SU-DHL-6 (cell line): ENCODE measurements around the gene DDAH2.

Experiments used
- H2AFZ ChIP-seq: fragments of 200-600 bp; sonication (generic); 2 replicates; pipeline ENCODE4 v1.6.1; 2014; ENCODE audit warnings: low read depth, mild to moderate bottlenecking, moderate library complexity, mixed read lengths, antibody characterized with exemption, low read length; ENCODE audit not compliant: severe bottlenecking
- H3F3A ChIP-seq: fragments of 200-600 bp; shearing (Covaris generic); 2 replicates; pipeline ENCODE4 v1.6.0; 2016; ENCODE audit warnings: antibody characterized with exemption, mild to moderate bottlenecking; ENCODE audit not compliant: insufficient read depth
- H3K27ac ChIP-seq: fragments of 200-600 bp; sonication (generic); 2 replicates; pipeline ENCODE4 v1.5.1; 2016; ENCODE audit warnings: low read depth, mild to moderate bottlenecking, low read length, moderate library complexity, mixed read lengths
- H3K27me3 ChIP-seq: fragments of 200-600 bp; sonication (generic), shearing (Covaris generic); 2 replicates; pipeline ENCODE4 v1.6.0; 2014; ENCODE audit warnings: mild to moderate bottlenecking, low read length
- H3K36me3 ChIP-seq: fragments of 200-600 bp; sonication (generic); 2 replicates; pipeline ENCODE4 v1.6.1; 2014; ENCODE audit warnings: mild to moderate bottlenecking, low read length, mixed read lengths
- H3K4me2 ChIP-seq: fragments of 300-600, 200-600 bp; shearing (Covaris generic), sonication (generic); 2 replicates; pipeline ENCODE4 v1.6.0; 2014; ENCODE audit warnings: low read length, low read depth, mild to moderate bottlenecking; ENCODE audit not compliant: poor library complexity, severe bottlenecking
- H3K4me3 ChIP-seq: fragments of 200-600 bp; sonication (generic); 2 replicates; pipeline ENCODE4 v1.5.1; 2014; ENCODE audit warnings: antibody characterized with exemption, low read length, mild to moderate bottlenecking, mixed read lengths; ENCODE audit not compliant: insufficient read depth, poor library complexity, severe bottlenecking
- H3K79me2 ChIP-seq: fragments of 200-600 bp; sonication (generic); 2 replicates; pipeline ENCODE4 v1.6.1; 2014; ENCODE audit warnings: mild to moderate bottlenecking, low read length, moderate library complexity; ENCODE audit not compliant: insufficient read depth
- H3K9ac ChIP-seq: fragments of 200-600 bp; sonication (generic); 2 replicates; pipeline ENCODE4 v1.7.0; 2014; ENCODE audit warnings: mild to moderate bottlenecking, low read length
- H3K9me2 ChIP-seq: fragments of 200-600 bp; sonication (generic); replicated peaks from 2 replicates; pipeline ENCODE4 v1.6.1; 2014; ENCODE audit warnings: low read length; ENCODE audit not compliant: insufficient read depth
- H3K9me3 ChIP-seq: fragments of 200-600 bp; sonication (generic); 2 replicates; pipeline ENCODE4 v1.6.1; 2014; ENCODE audit warnings: low read length, mixed read lengths; ENCODE audit not compliant: insufficient read depth
- H4K20me1 ChIP-seq: fragments of 200-600 bp; sonication (generic); 2 replicates; pipeline ENCODE4 v1.6.1; 2014; ENCODE audit warnings: low read depth, mild to moderate bottlenecking, antibody characterized with exemption, low read length, moderate library complexity, mixed read lengths
- CTCF ChIP-seq: fragments of 200-600 bp; sonication (generic); IDR thresholded peaks from one replicate; pipeline ENCODE4 v1.5.1; 2017; ENCODE audit warnings: antibody characterized with exemption, mild to moderate bottlenecking, low read length, moderate library complexity; ENCODE audit not compliant: insufficient read depth, poor library complexity, severe bottlenecking
- EZH2phosphoT487 ChIP-seq: fragments of 200-600 bp; sonication (generic), shearing (Covaris generic); conservative IDR thresholded peaks from 2 replicates; pipeline ENCODE4 v1.6.1; 2018; ENCODE audit warnings: mild to moderate bottlenecking, antibody characterized with exemption, low read length, moderate library complexity, mixed read lengths

DDAH2 gene

GRCh38 chr6:31775184-31775583 lies 46.1 kb upstream of the DDAH2 start:
- Histone ChIP-seq H3K27ac (no peak overlapping the region), H3K4me3 (no peak overlapping the region), H3K9me3 (no peaks in the 10 kb centered on the region), H3K79me2 (no peaks in the 10 kb centered on the region), H3F3A (no peaks in the 10 kb centered on the region; the same call in 1 of the 2 replicates), H3K4me2 (no peak overlapping the region), H4K20me1 (no peaks in the 10 kb centered on the region), H2AFZ (no peak overlapping the region), H3K36me3 (no peaks in the 10 kb centered on the region), H3K9ac (no peak overlapping the region), H3K27me3 (no peaks in the 10 kb centered on the region), H3K9me2 (no peaks in the 10 kb centered on the region)
- TF ChIP-seq CTCF (no peak), EZH2phosphoT487 (no peak)

- no peaks in the 10 kb centered on the region for H3K9me3 ChIP-seq
- no peak overlapping the region for H3K9ac ChIP-seq
- no peaks in the 10 kb centered on the region for H4K20me1 ChIP-seq
- no peak for TF ChIP-seq EZH2phosphoT487
- no peak for TF ChIP-seq CTCF
- no peak overlapping the region for H3K4me2 ChIP-seq
- no peak overlapping the region for H3K27ac ChIP-seq
- H3K4me3 ChIP-seq: no peak overlapping the region
- H3F3A ChIP-seq: no peaks in the 10 kb centered on the region; the same call in 1 of the 2 replicates
- H3K36me3 ChIP-seq: no peaks in the 10 kb centered on the region
- H3K27me3 ChIP-seq: no peaks in the 10 kb centered on the region
- no peak overlapping the region for H2AFZ ChIP-seq
- H3K9me2 ChIP-seq: no peaks in the 10 kb centered on the region
- no peaks in the 10 kb centered on the region for H3K79me2 ChIP-seq
Measured at GRCh38 chr6:31771992-31772358, 42.9 kb upstream of the DDAH2 start.

GRCh38 chr6:31770860-31771259 lies 41.8 kb upstream of the DDAH2 start:
- H3K9me2 ChIP-seq: no peaks in the 10 kb centered on the region
- no peak overlapping the region for H3K4me3 ChIP-seq
- no peak overlapping the region for H3K9ac ChIP-seq
- no peaks in the 10 kb centered on the region for H3K36me3 ChIP-seq
- H3K4me2 ChIP-seq: no peak overlapping the region
- H3K27ac ChIP-seq: no peak overlapping the region
- H2AFZ ChIP-seq: no peak overlapping the region
- no peak for TF ChIP-seq EZH2phosphoT487
- TF ChIP-seq CTCF: no peak
- no peaks in the 10 kb centered on the region for H3K9me3 ChIP-seq
- no peaks in the 10 kb centered on the region; the same call in 1 of the 2 replicates for H3F3A ChIP-seq
- H3K27me3 ChIP-seq: no peaks in the 10 kb centered on the region
- no peaks in the 10 kb centered on the region for H4K20me1 ChIP-seq
- no peaks in the 10 kb centered on the region for H3K79me2 ChIP-seq
